ENCODE data around the gene ODAD2.

The ODAD2 gene

DNA sequence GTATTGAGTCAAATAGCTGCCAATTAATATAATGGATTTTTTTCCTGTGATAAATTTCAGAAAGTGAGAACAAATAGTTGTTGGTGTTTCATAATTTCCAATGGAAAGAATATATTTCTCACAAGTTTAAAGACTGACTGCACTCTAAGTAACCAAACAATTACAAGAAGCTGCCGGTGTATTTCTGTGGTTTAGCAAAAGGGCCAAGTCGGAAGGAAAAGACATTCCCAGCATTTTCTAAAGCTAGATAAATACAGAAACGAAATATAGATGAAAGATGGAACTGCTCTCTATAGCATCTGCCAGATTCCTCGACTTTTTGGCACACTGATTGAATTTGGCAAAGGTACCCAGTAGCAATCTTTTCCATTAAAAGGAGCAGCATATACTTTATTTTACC, 160.5 kb downstream of the ODAD2 start:
- DNase-seq, result no peak

DNA sequence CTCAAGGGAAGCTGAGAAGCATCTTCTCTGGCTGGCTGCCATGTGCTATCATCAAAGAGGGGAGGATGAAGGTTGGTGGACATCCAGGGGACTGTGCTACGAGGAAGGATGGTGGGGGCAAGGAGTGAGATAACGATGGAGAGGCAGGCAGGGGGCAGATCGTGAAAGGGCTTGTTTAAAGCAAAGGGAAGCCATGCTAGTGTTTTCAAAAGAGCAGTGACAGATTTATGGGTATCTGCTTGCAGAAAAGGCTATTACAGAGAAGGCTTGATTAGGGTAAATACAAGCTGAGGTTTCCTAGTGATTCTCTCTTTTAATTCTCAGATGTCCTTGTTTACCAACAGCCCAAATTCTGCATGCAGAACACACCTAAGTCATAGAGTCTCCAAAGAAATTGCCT, 164.4 kb downstream of the ODAD2 start:
- DNase-seq, result no peak

DNA sequence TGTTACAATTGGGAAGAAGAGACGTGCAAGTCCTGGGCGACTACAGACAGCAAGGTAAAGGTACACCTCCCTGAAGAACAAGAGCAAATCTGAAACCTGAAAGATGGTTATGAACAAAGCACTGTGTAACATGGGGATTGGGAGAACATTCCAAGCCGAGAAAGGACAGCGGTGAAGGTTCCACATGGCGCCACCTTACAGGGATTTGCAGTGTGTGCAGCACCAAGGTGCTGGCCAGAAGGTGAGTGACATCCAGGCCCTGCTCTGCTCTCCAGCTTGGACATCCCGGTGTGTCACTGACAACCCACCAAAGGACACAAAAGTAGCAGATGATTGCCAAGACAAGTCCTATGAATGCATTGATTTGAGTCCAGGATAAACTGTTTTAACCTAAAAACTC, 165.1 kb downstream of the ODAD2 start:
- no peak for DNase-seq

DNA sequence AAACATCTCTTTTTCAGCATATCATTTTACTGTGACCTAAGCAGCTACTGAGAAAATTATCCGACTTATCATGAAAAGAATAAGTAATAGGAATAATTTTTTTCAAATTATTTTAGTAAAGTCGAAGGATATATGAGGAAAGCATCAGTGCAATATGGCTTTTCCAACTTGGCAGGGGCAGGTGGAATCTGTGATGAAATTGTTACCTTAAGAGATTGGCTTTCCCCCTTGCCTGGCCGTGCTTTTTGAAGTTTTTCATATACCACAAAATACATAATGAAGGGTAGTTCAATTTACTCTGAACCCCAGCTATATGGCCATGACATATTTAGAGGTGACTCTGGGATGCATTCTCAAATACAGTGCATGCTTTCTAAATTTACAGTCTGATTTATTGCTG, 166.1 kb downstream of the ODAD2 start:
- no peak for DNase-seq

DNA sequence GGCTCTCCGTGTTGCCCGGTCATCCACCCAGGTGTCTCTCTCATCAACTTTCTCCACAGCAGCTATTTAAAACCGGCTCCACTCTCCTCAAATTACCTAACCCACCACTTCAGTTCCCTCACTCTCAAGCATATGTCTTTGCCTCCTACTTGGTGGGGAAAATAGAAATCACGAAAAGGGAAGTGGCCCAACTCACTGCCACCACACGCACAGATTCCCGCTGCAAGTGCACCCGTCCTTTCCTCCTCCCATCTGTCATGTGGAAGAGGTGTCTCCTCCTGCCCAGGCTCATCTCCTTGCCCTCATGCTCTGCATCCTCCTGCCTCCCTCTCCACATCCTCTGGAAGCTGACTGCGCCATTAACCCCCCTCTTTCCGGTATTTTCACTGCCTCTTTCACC, 172.5 kb downstream of the ODAD2 start:
- no peak for DNase-seq

DNA sequence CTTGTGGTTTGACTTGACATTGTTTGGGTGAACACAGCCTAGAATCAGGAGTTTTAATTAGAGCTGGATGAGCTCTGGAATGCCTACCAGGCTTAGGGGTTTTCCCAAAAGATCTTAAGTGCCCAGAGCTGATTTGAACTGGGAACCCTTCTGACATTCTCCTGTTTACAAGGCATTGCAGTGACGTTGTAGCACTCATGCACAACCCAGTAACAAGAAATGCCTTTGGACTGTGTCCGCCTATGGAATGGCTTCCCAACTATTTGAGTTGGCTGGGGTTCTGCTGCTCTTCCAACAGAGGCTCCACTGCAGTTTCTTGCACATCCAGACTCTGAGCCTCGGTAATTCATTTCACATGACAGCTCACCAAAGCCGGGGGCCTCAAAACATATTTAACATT, 176.6 kb downstream of the ODAD2 start:
- no peak for DNase-seq

DNA sequence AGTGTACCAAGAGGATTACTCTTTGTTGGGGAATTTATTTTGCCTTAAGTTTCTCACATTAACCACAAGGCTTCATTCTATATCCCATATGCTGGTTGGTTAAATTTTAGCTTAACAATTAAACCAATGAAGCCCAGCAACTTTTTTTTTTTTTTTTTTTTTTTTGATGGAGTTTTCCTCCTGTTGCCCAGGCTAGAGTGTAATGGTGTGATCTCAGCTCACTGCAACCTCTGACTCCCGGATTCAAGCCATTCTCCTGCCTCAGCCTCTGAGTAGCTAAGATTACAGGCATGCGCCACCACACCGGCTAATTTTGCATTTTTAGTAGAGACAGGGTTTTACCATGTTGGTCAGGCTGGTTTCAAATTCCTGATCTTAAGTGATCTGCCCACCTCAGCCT, 178.2 kb downstream of the ODAD2 start:
- DNase-seq, result no peak

DNA sequence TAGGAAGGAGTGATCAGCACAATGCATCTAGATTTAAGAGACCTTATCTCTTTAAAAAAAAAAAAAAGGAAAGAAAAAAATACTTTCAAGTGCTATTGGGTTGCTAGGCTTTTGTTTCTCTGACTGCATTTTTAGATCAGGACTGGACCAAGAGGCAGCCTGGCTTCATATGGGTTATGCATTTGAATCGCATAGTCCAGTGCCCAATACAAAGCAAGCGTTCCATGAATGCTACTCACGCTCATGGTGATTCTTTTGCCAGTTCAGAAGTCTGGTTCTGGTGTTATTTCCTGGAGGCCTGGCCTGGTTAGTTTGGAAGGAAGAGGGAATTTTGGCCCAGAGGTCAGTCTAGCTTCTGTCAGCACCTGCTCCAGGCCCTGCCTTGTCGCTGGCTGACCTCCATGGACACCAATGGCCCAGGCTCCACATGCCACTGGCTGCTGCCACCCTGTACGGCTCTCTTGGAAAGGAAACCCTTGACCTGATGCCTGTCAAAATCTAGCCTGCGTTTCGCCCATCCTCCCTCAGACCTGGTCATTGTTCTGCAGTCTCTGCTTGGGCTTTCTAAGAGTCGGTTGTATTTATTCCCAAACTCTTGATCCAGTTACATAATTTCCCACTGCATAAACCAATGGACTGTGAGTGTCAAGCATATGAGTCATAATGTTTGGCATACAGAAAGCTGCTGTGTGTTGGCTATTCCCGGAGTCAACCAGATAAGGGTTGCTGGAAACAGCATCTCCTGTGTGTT, 178.9 kb downstream of the ODAD2 start:
- no peak for DNase-seq

DNA sequence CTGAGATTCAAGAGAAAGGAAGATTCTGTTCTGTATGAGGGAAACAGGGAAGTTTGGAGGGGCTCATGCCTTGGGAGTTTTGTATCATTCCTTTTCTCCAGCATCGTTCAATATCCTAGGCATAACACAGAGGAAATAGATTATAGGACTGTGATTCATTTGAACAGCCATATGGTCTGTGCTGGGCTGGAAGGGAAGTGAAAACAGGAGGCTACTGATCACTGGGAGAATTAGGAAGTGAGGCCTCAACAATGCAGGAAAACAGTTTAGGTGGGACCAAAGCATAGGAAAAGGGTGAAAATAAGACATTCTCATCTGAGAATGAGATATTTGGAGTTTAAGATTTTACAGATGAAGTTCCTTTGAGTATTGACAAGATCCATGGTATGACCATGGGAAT, 182.6 kb downstream of the ODAD2 start:
- no peak for DNase-seq

DNA sequence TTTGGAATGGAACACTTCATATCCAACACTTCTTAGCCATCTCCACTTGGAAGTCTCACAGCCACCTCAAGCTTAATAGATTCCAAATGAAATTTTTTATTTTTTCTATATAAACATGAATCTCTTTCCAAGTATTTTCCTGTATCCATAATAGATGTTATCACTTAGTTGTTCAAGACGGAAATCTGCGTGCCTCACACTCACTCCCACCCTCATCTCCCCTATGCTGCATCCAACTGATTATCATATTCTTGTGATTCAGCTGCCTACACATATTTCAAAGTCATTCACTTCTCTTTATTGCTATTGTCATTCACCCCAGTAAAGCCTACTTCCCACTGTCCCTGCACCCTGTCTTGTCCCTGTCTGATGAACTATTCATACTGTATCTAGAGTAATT, 183.0 kb downstream of the ODAD2 start:
- DNase-seq, result no peak

DNA sequence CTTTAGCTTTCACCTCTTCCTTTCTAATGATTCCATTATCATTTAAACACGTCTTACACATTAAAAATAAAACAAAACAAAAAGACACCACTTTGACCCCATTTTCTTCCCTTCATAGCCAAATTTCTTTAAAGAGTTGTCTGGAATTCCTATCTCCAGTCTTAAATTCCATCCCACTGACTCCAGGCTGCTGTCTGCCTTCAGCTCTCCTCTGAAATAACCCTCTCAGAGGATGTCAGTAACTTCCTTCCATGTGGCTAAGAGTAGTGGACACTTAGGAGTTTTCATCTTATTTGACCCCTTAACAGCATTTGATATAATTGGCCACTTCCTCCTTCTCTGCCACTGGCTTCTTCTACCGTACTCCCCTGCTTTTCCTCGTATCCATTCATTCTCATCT, 183.6 kb downstream of the ODAD2 start:
- no peak for DNase-seq

DNA sequence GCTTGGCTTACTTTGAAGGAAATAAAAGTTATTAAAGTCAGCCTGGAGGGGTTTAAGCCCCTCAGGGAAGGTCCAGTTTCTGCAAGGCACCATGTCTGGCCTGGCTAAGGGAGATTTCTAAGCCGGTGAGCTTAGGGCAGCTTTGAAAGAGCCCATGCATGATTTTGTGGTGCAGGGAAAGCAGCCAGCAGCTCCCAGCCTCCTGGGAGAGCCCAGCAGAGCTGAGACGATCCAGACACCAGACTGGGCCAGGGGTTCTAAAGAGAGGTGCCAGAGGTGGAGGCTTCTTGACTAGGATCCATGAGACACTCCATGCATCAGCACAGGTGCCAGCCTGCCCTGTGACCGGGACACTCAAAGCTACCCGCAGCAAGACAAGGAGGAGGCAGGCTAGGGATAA, 193.7 kb downstream of the ODAD2 start:
- DNase-seq, result no peak

DNA sequence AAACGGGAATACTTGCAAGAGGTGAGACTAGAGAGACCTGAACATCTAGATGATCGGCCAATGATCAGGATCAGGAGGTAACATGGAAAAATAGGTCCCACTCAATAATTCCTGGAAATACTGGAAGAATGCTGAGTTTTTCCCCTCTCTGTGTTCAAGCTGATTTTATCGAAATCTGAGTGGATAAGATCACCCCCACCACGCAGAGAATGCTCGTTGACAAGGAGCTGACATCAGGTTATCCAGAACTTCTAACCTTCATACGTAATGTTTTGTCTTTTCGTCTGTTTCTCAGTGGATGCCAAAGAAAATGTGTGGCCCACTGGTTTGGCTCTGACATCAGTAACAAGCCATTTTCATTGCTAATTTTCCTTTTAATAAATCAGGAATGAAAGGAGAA, 194.7 kb downstream of the ODAD2 start:
- no peak for DNase-seq

DNA sequence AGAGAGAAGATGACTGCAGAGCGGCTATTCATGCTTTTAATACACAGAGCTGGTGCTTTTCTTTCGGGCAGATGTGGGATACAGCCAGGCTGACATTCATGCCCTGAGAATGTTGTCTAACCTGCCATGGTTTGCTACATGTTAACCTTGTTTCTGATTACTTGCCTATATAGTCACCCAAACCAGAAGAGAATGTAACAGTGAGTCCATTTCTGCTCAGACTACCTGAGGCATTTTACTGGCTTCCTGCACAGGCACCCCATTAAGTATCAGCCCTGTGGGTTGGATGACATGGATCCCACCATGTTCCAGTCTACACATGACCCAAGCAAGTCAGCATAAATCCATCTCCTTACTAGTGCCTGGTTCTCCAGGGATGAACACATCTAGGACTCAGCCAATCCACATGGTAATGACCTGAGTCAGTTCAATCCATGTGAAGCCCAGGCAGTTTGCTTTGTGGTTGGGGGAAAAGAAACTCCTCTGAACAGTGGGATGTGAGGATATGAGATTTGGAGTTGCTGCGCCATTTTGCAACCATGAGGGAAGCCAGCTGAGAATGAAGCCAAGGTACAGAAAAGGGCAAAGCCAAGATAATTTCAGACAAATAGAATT, 197.6 kb downstream of the ODAD2 start:
- DNase-seq, result no peak

DNA sequence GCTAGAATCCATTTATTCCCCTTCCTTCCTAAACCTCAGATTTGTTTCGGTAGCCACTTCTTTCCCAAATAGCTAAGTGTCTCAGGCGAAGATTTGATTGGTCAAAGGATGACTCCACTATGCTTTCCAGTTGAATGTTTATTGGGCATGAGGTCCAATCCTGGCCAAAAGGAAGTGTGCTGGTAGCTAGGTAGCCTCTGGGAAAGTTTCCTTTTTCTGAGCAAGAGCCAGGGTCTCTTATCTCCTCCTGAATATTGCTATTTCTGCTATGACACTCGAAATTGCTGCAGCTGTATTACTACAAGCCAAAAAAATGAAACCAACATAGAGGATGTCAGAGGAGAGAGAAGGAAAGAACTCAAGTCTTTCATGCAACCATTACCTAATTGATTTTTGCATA, 199.8 kb downstream of the ODAD2 start:
- no peak for DNase-seq

DNA sequence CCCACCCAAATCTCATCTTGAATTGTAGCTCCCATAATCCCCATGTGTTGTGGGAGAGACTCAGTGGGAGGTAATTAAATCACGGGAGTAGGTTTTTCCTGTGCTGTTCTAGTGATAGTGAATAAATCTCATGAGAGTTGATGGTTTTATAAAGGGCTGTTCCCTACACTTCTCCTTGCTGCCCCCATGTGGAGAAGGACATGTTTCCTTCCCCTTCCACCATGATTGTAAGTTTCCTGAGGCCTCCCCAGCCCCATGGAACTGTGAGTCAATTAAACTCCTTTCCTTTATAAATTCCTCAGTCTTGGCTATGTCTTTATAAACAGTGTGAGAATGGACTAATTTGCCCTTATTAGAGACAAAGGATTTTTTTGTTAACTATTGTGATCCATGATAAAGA, 204.7 kb downstream of the ODAD2 start:
- peak in 1 of 2 experiments; percentile 24 for DNase-seq

DNA sequence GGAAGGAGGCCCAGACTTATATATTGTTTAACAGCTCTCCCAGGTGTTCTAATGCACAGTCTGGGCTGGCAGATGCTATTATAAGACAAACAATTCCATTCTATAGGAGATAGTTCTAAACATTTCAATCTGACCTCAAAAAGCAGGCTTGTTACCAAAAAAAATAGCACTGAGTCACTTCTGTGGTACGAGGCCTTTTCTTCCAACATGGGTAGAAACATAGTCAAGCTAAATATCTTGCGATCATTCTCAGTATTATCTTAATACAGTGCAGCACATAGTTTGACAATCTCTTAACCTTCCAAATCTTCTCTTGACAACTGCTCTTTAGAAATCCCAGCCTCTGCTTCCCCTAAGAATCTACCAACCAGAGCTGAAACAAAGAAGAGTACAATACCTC, 206.7 kb downstream of the ODAD2 start:
- no peak for DNase-seq

DNA sequence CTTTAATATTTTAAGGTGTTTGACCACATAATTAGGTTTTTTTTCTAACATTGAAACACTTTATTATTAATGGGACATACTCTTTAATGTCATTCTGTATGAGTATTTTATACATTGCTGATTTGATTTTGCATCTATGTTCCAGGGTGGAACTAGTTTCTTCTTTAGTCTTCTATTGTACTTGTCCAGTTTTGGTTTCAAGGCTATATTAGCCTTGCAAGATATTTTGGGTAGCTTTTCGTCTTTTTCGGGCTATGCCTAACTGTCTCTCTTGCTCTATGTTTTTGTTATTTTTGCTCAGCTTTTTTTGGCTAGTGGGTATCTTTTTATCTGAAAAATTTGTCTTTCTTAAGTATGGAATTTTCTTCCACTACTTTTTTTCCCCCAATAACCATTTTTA, 214.6 kb downstream of the ODAD2 start:
- DNase-seq, result no peak

DNA sequence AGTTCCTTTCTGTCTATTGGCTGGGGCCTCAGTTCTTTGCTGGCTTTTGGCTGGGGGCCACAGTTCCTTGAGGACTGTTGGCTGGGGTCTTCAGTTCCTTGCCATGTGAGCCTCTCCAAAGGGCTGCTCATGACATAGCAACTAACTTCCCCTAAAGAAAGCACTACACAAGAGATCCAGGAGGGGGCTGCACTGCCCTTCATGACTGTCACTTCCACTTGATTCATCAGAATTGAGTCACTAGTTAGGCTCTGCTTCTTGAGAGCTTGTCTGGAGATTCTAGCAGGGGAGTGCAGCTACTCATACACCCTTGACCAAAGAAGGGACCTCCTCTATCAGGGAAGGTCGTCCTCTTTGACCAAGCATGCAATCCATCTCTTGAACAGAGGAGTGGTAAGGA, 215.2 kb downstream of the ODAD2 start:
- DNase-seq, result no peak

DNA sequence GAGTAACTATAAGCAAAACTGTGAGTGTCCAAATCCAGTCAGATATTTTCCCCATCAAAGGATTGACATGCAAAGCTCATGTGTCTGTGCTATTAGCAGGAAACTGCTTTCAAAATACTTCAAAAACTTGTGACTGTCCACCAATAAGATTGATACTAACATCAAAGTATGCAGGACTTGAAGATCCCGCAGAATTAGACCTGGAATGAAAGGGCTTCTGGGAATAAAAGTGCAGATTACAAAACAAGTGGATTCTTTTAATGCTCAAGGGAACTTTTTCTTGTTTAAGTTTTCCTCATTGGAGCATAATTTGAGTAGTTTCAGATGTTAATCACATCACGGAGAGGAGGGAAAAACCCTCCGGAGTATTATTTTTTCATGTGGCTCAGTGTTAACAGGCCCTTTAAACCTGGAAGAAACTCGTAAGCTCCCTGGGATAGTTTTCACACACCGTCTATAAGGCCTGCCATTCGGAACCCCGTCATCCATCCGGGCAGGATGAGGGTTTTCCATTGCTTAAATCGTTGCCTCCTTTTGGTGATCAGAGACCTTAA, 219.3 kb downstream of the ODAD2 start:
- no peak for DNase-seq

DNA sequence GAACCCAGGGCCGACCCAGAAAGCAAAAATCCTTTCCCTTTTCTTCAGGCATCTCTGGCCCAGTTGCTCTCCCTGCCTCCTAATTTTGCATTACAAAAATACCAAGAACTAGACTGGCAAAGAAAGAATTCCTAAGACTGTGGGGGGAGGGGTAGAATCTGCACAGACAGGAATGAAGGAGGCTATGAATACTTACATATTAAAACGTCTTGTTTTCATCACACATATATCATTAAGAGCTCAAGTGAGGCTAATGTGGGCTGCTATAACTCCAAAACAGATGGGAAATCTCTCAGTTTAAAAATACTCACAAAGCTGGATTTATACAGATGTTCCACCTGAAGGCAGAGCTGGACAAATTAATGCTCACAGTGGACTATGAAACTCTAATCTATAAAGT, 224.0 kb downstream of the ODAD2 start:
- DNase-seq, result no peak

DNA sequence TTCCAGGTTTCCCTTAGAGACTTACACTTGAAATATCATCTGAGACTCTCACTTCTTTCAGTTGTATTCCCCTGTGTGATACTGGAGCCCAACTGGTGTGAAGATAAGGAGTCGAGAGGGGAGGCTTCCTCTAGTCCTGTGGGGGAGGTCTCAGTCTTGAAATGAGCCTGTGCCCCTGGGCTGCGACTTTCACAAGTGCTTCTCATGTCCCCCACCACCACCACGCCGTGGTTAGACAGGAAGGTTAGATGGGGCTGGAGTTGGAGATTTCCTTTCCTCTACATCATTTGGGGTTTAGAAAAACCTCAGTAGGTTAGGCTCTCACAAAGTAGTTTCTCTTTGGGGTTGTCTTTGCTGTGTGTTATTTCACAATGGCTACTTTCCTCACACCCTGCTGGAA, 227.6 kb downstream of the ODAD2 start:
- DNase-seq, result no peak

DNA sequence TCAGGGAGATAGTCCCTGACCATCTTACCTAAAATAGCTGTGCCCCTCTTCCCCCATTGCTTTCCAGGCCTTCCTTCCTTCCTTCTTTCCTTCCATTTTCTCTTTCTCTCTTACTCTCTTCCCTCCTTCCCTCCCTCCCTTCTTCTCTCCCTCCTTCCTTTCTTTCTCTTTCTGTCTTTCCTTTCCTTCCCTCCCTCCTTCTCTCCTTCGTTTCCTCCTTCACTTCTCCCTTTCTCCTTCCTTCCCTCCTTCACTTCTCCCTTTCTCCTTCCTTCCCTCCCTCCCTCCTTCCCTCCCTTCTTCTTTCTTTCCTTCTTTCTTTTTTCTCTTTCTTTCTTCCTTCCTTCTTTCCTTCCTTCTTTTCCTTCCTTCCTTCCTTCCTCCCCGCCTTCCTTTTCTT, 228.7 kb downstream of the ODAD2 start:
- DNase-seq, result no peak
